HG03439 (cell line): ENCODE data around the gene PFKFB2.

ENCODE experiments used
- ATAC-seq: cut with Tn5 transposase; IDR thresholded peaks from one replicate; pipeline ENCODE4 v1.9.1; 2021; ENCODE audit warnings: mild to moderate bottlenecking, moderate library complexity; ENCODE audit not compliant: unreplicated experiment

PFKFB2 gene

GRCh38 chr1:207063014-207063413 is 9.9 kb downstream of the PFKFB2 start:
- no peak for ATAC-seq

GRCh38 chr1:207064561-207064960 is 11.5 kb downstream of the PFKFB2 start:
- no peak for ATAC-seq

GRCh38 chr1:207067185-207067584 is 14.1 kb downstream of the PFKFB2 start:
- ATAC-seq: no peak

GRCh38 chr1:207067665-207068064 is 14.6 kb downstream of the PFKFB2 start:
- ATAC-seq: no peak

GRCh38 chr1:207069061-207069460 is 16.0 kb downstream of the PFKFB2 start:
- ATAC-seq: no peak

GRCh38 chr1:207069858-207070506 is 16.9 kb downstream of the PFKFB2 start:
- ATAC-seq: no peak

- no peak for ATAC-seq
These were observed 17.7 kb downstream of the PFKFB2 start for GRCh38 chr1:207070811-207071210.

GRCh38 chr1:207071426-207071825 is 18.4 kb downstream of the PFKFB2 start:
- no peak for ATAC-seq

GRCh38 chr1:207072233-207072632 is 19.2 kb downstream of the PFKFB2 start:
- no peak for ATAC-seq

GRCh38 chr1:207073906-207074820 is 21.1 kb downstream of the PFKFB2 start:
- ATAC-seq: no peak

GRCh38 chr1:207076181-207076955 is 23.3 kb downstream of the PFKFB2 start:
- ATAC-seq: no peak

GRCh38 chr1:207077012-207077411 is 23.9 kb downstream of the PFKFB2 start:
- ATAC-seq: no peak

GRCh38 chr1:207077470-207078377 is 24.6 kb downstream of the PFKFB2 start:
- ATAC-seq: peak; percentile 54

GRCh38 chr1:207078578-207079132 is 25.6 kb downstream of the PFKFB2 start:
- no peak for ATAC-seq

- ATAC-seq: no peak
These were observed 26.7 kb downstream of the PFKFB2 start for GRCh38 chr1:207079706-207080241.

- no peak for ATAC-seq
These were observed 28.0 kb downstream of the PFKFB2 start for GRCh38 chr1:207081088-207081487.

GRCh38 chr1:207081806-207082205 is 28.7 kb downstream of the PFKFB2 start:
- no peak for ATAC-seq

- ATAC-seq: no peak
These were observed 31.2 kb downstream of the PFKFB2 start for GRCh38 chr1:207084232-207084631.

GRCh38 chr1:207084701-207085180 is 31.7 kb downstream of the PFKFB2 start:
- ATAC-seq: peak; percentile 54

- no peak for ATAC-seq
These were observed 32.8 kb downstream of the PFKFB2 start for GRCh38 chr1:207085887-207086286.
